Ovary (tissue), 9 donors: ENCODE data around the gene STK33. TPM values are rescaled to one million over a fixed set of nuclear protein-coding genes. Genes with fewer than 3 reads are reported as not detected.

ENCODE experiments used
- DNase-seq, 5 donors: peaks; one replicate each; pipeline ENCODE4 v3.0.0-alpha.2; 2019 to 2020
- H3K27ac ChIP-seq, 2 donors: fragments of 200-600 bp; one replicate each; pipeline versions ENCODE4 v1.5.1 to v1.8.0; 2019 to 2022
- H3K27me3 ChIP-seq: fragments of 200-600 bp; one replicate; pipeline ENCODE4 v1.8.0; 2022
- H3K36me3 ChIP-seq: fragments of 200-600 bp; sonication (generic); one replicate; pipeline ENCODE4 v1.5.1; 2019
- H3K4me1 ChIP-seq: one replicate; pipeline ENCODE4 v1.8.1; 2013; ENCODE audit warnings: mild to moderate bottlenecking, moderate library complexity; ENCODE audit not compliant: insufficient read depth
- H3K4me3 ChIP-seq: fragments of 200-600 bp; sonication (generic); one replicate; pipeline ENCODE4 v1.5.1; 2017
- H3K9me3 ChIP-seq, 2 donors: fragments of 200-600 bp in 1 of 2; sonication (generic) in 1 of 2; one replicate each; pipeline versions ENCODE4 v1.5.1 to v1.8.1; 2013 to 2019; ENCODE audit warnings: mild to moderate bottlenecking in 1 of 2, moderate library complexity in 1 of 2
- CTCF ChIP-seq, 3 donors: fragments of 450-650 bp in 2 of 3; fragments of 200-600 bp in 1 of 3; IDR thresholded peaks; one replicate each; pipeline versions ENCODE4 v1.5.1 to v1.8.0; 2016 to 2022; ENCODE audit warnings: antibody characterized with exemption in 3 of 3, mild to moderate bottlenecking in 1 of 3
- EP300 ChIP-seq: sonication (generic); formaldehyde crosslinking; IDR thresholded peaks from one replicate; pipeline ENCODE4 v1.6.1; 2017; ENCODE audit warnings: antibody characterized with exemption
- POLR2A ChIP-seq: fragments of 450-650 bp; IDR thresholded peaks from one replicate; pipeline ENCODE4 v1.6.1; 2017; ENCODE audit warnings: antibody characterized with exemption, mild to moderate bottlenecking, moderate library complexity
- WGBS, 3 donors: extraction: QIAGEN DNeasy Blood & Tissue Kit in 1 of 3; methylation state at CpG; one replicate each; pipeline versions ENCODE4 v1.1.5 to v1.1.7; 2013 to 2017; 5-methylcytosine and 5-hydroxymethylcytosine counted together
- intact Hi-C, 4 donors: fragments of 100-400 bp; cut with DNase I; formaldehyde crosslinking; loops; one replicate each; pipeline versions ENCODE4 v1.11.0 to v1.15.1; 2022 to 2023
- polyA plus RNA-seq, 2 donors: library from polyadenylated mRNA; stranded (reverse); fragments of 200-250 nt in 1 of 2; fragments of 350-450 nt in 1 of 2; fragmentation: Illumina TruSeq in 1 of 2; extraction: RNeasy Lipid Tissue Mini Kit (QIAGEN cat#74804) in 1 of 2; gene quantifications; one replicate each; pipeline ENCODE4 v1.2.3, GENCODE V29; 2013 to 2014
- total RNA-seq, 7 donors: library from RNA; depleted of rRNA in 2 of 7; stranded (reverse); fragments of >200 nt in 2 of 7; fragmentation: NEBNext Ultra II Directional in 3 of 7; extraction: Animal tissue kit (Norgen Biotek cat#: 25700) in 3 of 7; gene quantifications; one replicate each; pipeline versions ENCODE4 v1.1.0 to v1.2.4, GENCODE V29; 2016 to 2023
- donor health status: DM: no; HTN: no; CAD: no; lungs with moderate emphysema.
- donor health status: DM: no; HTN: no; CAD: no.
- donor health status: Bipolar disorder and iron deficiency.
- donor health status: DM: yes; HTN: yes; CAD: no.
- donor health status: DM: no; HTN: no; CAD: no.
- donor health status: DM: yes; HTN: yes; CAD: no.

STK33 gene
- total and polyA plus RNA-seq, 9 donors: 11.9 to 50.8 (median 23.5) TPM

DNA sequence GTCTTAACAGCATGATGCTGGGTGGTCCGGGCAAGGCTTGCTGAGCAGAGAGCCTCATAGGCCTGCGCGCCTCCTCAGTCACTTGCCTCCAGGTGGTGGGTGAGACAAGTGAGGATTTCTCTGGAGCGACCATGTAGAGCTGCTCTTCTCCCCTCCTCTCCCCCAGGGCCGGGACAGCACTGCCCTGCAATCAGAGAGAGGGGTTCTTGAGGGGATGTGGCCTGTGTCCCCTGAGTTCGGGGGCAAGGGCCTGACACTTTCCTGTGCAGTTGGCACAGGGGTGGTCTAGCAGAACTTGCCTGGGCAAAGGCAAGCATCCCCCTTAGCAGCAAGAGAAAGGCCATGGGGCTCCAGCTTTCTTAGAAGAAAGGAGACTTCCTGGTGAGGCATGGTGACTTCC, 234.5 kb downstream of the STK33 start:
- TF ChIP-seq EP300 (no peak), POLR2A (no peak)
- no peaks in the 10 kb centered on the region for H3K9me3 ChIP-seq
- H3K27me3 ChIP-seq: no peaks in the 10 kb centered on the region
- DNase-seq: no peak
- H3K4me1 ChIP-seq: peaks cover 11% of the 10 kb centered on the region
- no peak overlapping the region for H3K4me3 ChIP-seq
- H3K36me3 ChIP-seq: no peaks in the 10 kb centered on the region
- no peak overlapping the region for H3K27ac ChIP-seq
- 86 to 90% (median 87%) methylated on average over 6 of the region's 6 CpGs for WGBS, 3 donors
- intact Hi-C loops: no loop called here

GRCh38 chr11:8357891-8358566, 236.0 kb downstream of the STK33 start:
- no peak overlapping the region for H3K4me3 ChIP-seq
- H3K4me1 ChIP-seq: peaks cover 11% of the 10 kb centered on the region
- no peaks in the 10 kb centered on the region for H3K27me3 ChIP-seq
- TF ChIP-seq EP300 (no peak), CTCF (IDR thresholded peaks at IDR 0.05) (no peak), POLR2A (no peak)
- no peak overlapping the region for H3K27ac ChIP-seq
- DNase-seq: no peak
- H3K9me3 ChIP-seq: no peaks in the 10 kb centered on the region
- H3K36me3 ChIP-seq: no peaks in the 10 kb centered on the region
- intact Hi-C loops: no loop called here
- 92 to 95% (median 94%) methylated on average over 13 of the region's 13 CpGs for WGBS, 3 donors

GRCh38 chr11:8357505-8357888, 236.5 kb downstream of the STK33 start:
- TF ChIP-seq POLR2A (no peak), CTCF (IDR thresholded peaks at IDR 0.05) (no peak), EP300 (no peak)
- Histone ChIP-seq H3K9me3 (no peaks in the 10 kb centered on the region), H3K36me3 (no peaks in the 10 kb centered on the region), H3K4me1 (peaks cover 11% of the 10 kb centered on the region), H3K27me3 (no peaks in the 10 kb centered on the region), H3K27ac (no peak overlapping the region), H3K4me3 (no peak overlapping the region)
- WGBS, 3 donors: 22 to 51% (median 25%) methylated on average over 4 of the region's 4 CpGs
- DNase-seq: peak in 1 of 5 donors; percentile 30
- intact Hi-C loops: no loop called here

DNA sequence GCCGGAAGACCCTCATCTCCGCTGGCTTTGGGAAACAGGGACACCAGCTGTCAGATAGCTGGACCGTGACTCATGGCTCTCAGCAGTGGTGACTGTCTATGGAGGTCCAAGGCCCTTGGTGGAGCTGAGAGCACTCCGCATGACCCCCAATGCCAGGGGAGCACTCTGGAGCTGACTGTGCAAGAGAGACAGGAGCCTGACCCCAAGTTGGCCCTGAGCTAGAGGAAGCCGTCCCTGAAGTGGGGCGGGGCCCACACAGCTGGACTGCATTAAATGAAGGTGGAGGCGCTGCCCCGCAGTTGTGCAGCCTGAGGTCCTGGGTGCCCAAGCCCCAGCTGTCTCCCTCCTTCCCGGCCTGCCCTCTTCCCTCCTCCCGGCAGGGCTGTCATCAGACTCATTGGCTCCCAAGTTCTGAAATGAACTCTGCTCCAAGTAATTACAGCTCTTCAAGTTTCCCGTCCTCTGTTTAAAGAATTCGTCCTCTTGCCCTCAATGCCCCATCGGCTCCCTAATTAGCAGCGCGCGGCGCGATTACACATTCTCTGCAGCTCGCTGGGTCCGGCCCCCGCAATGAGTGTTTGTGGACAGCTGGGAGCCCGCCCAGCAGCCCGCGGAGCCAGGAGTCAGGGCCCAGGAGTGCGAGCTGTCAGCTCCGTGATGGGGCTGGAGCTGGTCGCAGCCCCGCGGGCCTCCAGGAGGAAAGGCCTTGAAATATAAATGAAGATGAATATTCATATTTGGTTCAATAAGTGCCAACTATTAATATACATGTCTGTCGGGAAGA, 237.1 kb downstream of the STK33 start:
- H3K4me3 ChIP-seq: no peak overlapping the region
- TF ChIP-seq POLR2A: no peak
- TF ChIP-seq CTCF (IDR thresholded peaks at IDR 0.05): no peak
- no peak for TF ChIP-seq EP300
- H3K9me3 ChIP-seq: no peaks in the 10 kb centered on the region
- no peaks in the 10 kb centered on the region for H3K27me3 ChIP-seq
- intact Hi-C loops: no loop called here
- DNase-seq: peak; percentile 62 to 86 (median 79)
- 7 to 17% (median 7%) methylated on average over 29 to 30 of the region's 30 CpGs for WGBS, 3 donors
- H3K4me1 ChIP-seq: peaks cover 11% of the 10 kb centered on the region
- H3K27ac ChIP-seq: peak overlapping the region in 1 of 2 donors; percentile 17
- H3K36me3 ChIP-seq: no peaks in the 10 kb centered on the region

GRCh38 chr11:8356216-8356615, 237.8 kb downstream of the STK33 start:
- Histone ChIP-seq H3K9me3 (no peaks in the 10 kb centered on the region), H3K27ac (no peak overlapping the region), H3K27me3 (no peaks in the 10 kb centered on the region), H3K4me1 (peaks cover 11% of the 10 kb centered on the region), H3K4me3 (no peak overlapping the region), H3K36me3 (no peaks in the 10 kb centered on the region)
- TF ChIP-seq EP300 (no peak), POLR2A (no peak), CTCF (IDR thresholded peaks at IDR 0.05) (no peak)
- DNase-seq: peak in 1 of 5 donors; percentile 31
- WGBS, 3 donors: 86 to 90% (median 88%) methylated on average over 8 of the region's 8 CpGs
- intact Hi-C loops: no loop called here
